ENCODE measurements around the gene MTARC1. TPM values are rescaled to one million over a fixed set of nuclear protein-coding genes. Genes with fewer than 3 reads are reported as not detected.

MTARC1 gene
- total RNA-seq, 1 donor from 2014 or later, result 37.1 TPM

GRCh38 chr1:220754212-220754917, 32.3 kb upstream of the MTARC1 start:
- Mint-ChIP-seq H3K27ac (no peak overlapping the region), H3K4me1 (ENCODE audit: low read depth) (peaks cover 3% of the 10 kb centered on the region), H3K27me3 (peaks cover 4% of the 10 kb centered on the region), H3K9me3 (ENCODE audit: low read depth) (no peaks in the 10 kb centered on the region), H3K4me3 (ENCODE audit: low read depth) (no peak overlapping the region), H3K36me3 (ENCODE audit: insufficient read depth) (peaks cover 5% of the 10 kb centered on the region)
- DNase-seq (ENCODE audit: low spot score, unreplicated experiment), result no peak
- TF ChIP-seq CTCF (IDR thresholded peaks at IDR 0.05; ENCODE audit: unreplicated experiment), result no peak

- no peak for DNase-seq (ENCODE audit: low spot score, unreplicated experiment)
- Mint-ChIP-seq H3K4me1 (ENCODE audit: low read depth) (peaks cover 3% of the 10 kb centered on the region), H3K9me3 (ENCODE audit: low read depth) (no peaks in the 10 kb centered on the region), H3K27ac (no peak overlapping the region), H3K36me3 (ENCODE audit: insufficient read depth) (peaks cover 5% of the 10 kb centered on the region), H3K27me3 (peaks cover under 1% of the 10 kb centered on the region), H3K4me3 (ENCODE audit: low read depth) (no peak overlapping the region)
- no peak for TF ChIP-seq CTCF (IDR thresholded peaks at IDR 0.05; ENCODE audit: unreplicated experiment)
Observed at GRCh38 chr1:220754918-220755295, 31.8 kb upstream of the MTARC1 start.

GRCh38 chr1:220755309-220755708, 31.4 kb upstream of the MTARC1 start:
- TF ChIP-seq CTCF (IDR thresholded peaks at IDR 0.05; ENCODE audit: unreplicated experiment), result no peak

GRCh38 chr1:220757441-220757840, 29.3 kb upstream of the MTARC1 start:
- peaks cover 7% of the 10 kb centered on the region for H3K36me3 Mint-ChIP-seq (ENCODE audit: insufficient read depth)
- TF ChIP-seq CTCF (IDR thresholded peaks at IDR 0.05; ENCODE audit: unreplicated experiment), result no peak
- H3K27ac Mint-ChIP-seq, result no peak overlapping the region
- H3K27me3 Mint-ChIP-seq, result no peaks in the 10 kb centered on the region
- no peaks in the 10 kb centered on the region for H3K4me1 Mint-ChIP-seq (ENCODE audit: low read depth)
- H3K9me3 Mint-ChIP-seq (ENCODE audit: low read depth), result no peaks in the 10 kb centered on the region
- no peak for DNase-seq (ENCODE audit: low spot score, unreplicated experiment)
- H3K4me3 Mint-ChIP-seq (ENCODE audit: low read depth), result no peak overlapping the region

More at GRCh38 chr1:220755309-220755708, 31.4 kb upstream of the MTARC1 start:
- peaks cover 5% of the 10 kb centered on the region for H3K36me3 Mint-ChIP-seq (ENCODE audit: insufficient read depth)
- H3K27ac Mint-ChIP-seq, result no peak overlapping the region
- H3K27me3 Mint-ChIP-seq, result no peaks in the 10 kb centered on the region
- DNase-seq (ENCODE audit: low spot score, unreplicated experiment), result no peak
- H3K4me1 Mint-ChIP-seq (ENCODE audit: low read depth), result peaks cover 3% of the 10 kb centered on the region
- H3K4me3 Mint-ChIP-seq (ENCODE audit: low read depth), result no peak overlapping the region
- no peaks in the 10 kb centered on the region for H3K9me3 Mint-ChIP-seq (ENCODE audit: low read depth)

GRCh38 chr1:220759147-220759546, 27.6 kb upstream of the MTARC1 start:
- DNase-seq (ENCODE audit: low spot score, unreplicated experiment), result no peak
- no peak overlapping the region for H3K27ac Mint-ChIP-seq
- no peaks in the 10 kb centered on the region for H3K4me1 Mint-ChIP-seq (ENCODE audit: low read depth)
- TF ChIP-seq CTCF (IDR thresholded peaks at IDR 0.05; ENCODE audit: unreplicated experiment), result no peak
- no peaks in the 10 kb centered on the region for H3K9me3 Mint-ChIP-seq (ENCODE audit: low read depth)
- H3K36me3 Mint-ChIP-seq (ENCODE audit: insufficient read depth), result peaks cover 12% of the 10 kb centered on the region
- no peaks in the 10 kb centered on the region for H3K27me3 Mint-ChIP-seq
- H3K4me3 Mint-ChIP-seq (ENCODE audit: low read depth), result no peak overlapping the region

Measured in progenitor cell of endocrine pancreas (in vitro differentiated cells).